ENCODE data around the gene ABL1. TPM values are rescaled to one million over a fixed set of nuclear protein-coding genes. Genes with fewer than 3 reads are reported as not detected.

The ABL1 gene
- total and polyA plus RNA-seq, 2 of the 13 experiments (the other 11 are each of a cell fraction or from before 2014, with no cell fraction given): 10.8 to 20.4 TPM

- TF ChIP-seq ZNF598 (CRISPR knock-in tag; IDR thresholded peaks at IDR 0.05; ENCODE audit: borderline replicate concordance) (0 out of 2 replicates have a peak, but pooled peaks have one; percentile 35), CEBPG (CRISPR knock-in tag; IDR thresholded peaks at IDR 0.05) (0 out of 2 replicates have a peak, but pooled peaks have one; percentile 31), ZNF274 (CRISPR knock-in tag; IDR thresholded peaks at IDR 0.05) (no peak), KDM3A (CRISPR knock-in tag; IDR thresholded peaks at IDR 0.05; ENCODE audit: low read depth) (0 out of 2 replicates have a peak, but pooled peaks have one; percentile 31), ZNF800 (CRISPR knock-in tag; IDR thresholded peaks at IDR 0.05) (0 out of 2 replicates have a peak, but pooled peaks have one; percentile 71), CTCF (CRISPR knock-in tag; IDR thresholded peaks at IDR 0.05) (peak; percentile 90), ZNF333 (CRISPR knock-in tag; IDR thresholded peaks at IDR 0.05; ENCODE audit: borderline replicate concordance) (no peak), ARID5B (CRISPR knock-in tag; IDR thresholded peaks at IDR 0.05) (peak; percentile 30; the same call in 1 of the 2 replicates), UBTF (CRISPR knock-in tag; IDR thresholded peaks at IDR 0.05) (no peak), SALL1 (CRISPR knock-in tag; IDR thresholded peaks at IDR 0.05) (0 out of 2 replicates have a peak, but pooled peaks have one; percentile 25), ZNF282 (IDR thresholded peaks at IDR 0.05; ENCODE audit: partially characterized antibody) (no peak), CSRNP2 (CRISPR knock-in tag; conservative IDR thresholded peaks at IDR 0.05; ENCODE audit: low read depth) (no peak), EZH2 (conservative IDR thresholded peaks at IDR 0.05; ENCODE audit: low read depth, low read length) (no peak), THAP11 (CRISPR knock-in tag; IDR thresholded peaks at IDR 0.05) (peak; percentile 37; the same call in 1 of the 2 replicates), ETV5 (CRISPR knock-in tag; IDR thresholded peaks at IDR 0.05; ENCODE audit: borderline replicate concordance) (0 out of 2 replicates have a peak, but pooled peaks have one; percentile 25), ZMYM4 (CRISPR knock-in tag; IDR thresholded peaks at IDR 0.05) (peak; percentile 47; the same call in 1 of the 2 replicates), ARNT2 (CRISPR knock-in tag; IDR thresholded peaks at IDR 0.05; ENCODE audit: low read depth) (no peak), ELF3 (CRISPR knock-in tag; IDR thresholded peaks at IDR 0.05) (peak; percentile 37; the same call in 1 of the 2 replicates)
These were observed 31.5 kb downstream of the ABL1 start (continued) for GRCh38 chr9:130866474-130866965.

All from HepG2 (cell line).